Glutamatergic neuron (in vitro differentiated cells): ENCODE measurements around the gene ABCC11. TPM values are rescaled to one million over a fixed set of nuclear protein-coding genes. Genes with fewer than 3 reads are reported as not detected.

ENCODE experiments used
- DNase-seq: peaks from one replicate; pipeline ENCODE4 v3.0.0; 2022
- H3K27ac Mint-ChIP-seq: one replicate; pipeline ENCODE4 v1.8.0; 2020; ENCODE audit warnings: mild to moderate bottlenecking, mixed read lengths, inconsistent platforms; ENCODE audit not compliant: unreplicated experiment
- H3K27me3 Mint-ChIP-seq: one replicate; pipeline ENCODE4 v1.8.0; 2020; ENCODE audit warnings: mild to moderate bottlenecking, moderate library complexity, mixed read lengths, inconsistent platforms; ENCODE audit not compliant: unreplicated experiment
- H3K36me3 Mint-ChIP-seq: one replicate; pipeline ENCODE4 v1.8.0; 2020; ENCODE audit warnings: mild to moderate bottlenecking, mixed read lengths, inconsistent platforms; ENCODE audit not compliant: unreplicated experiment
- H3K4me1 Mint-ChIP-seq: one replicate; pipeline ENCODE4 v1.8.0; 2020; ENCODE audit warnings: mild to moderate bottlenecking, low read depth, mixed read lengths, inconsistent platforms; ENCODE audit not compliant: unreplicated experiment
- H3K4me3 Mint-ChIP-seq: one replicate; pipeline ENCODE4 v1.8.0; 2020; ENCODE audit warnings: mild to moderate bottlenecking, mixed read lengths, inconsistent platforms; ENCODE audit not compliant: unreplicated experiment
- H3K9me3 Mint-ChIP-seq: one replicate; pipeline ENCODE4 v1.8.0; 2020; ENCODE audit warnings: mild to moderate bottlenecking, moderate library complexity, mixed read lengths, inconsistent platforms; ENCODE audit not compliant: unreplicated experiment
- CTCF ChIP-seq: fragments of 200-600 bp; sonication (generic); IDR thresholded peaks from one replicate; pipeline ENCODE4 v1.5.0; 2021; ENCODE audit not compliant: partially characterized antibody, unreplicated experiment
- total RNA-seq: library from RNA; stranded (reverse); fragmentation: NEBNext Ultra II Directional; extraction: Animal tissue kit (Norgen Biotek cat#: 25700); gene quantifications from one replicate; pipeline ENCODE4 v1.2.1, GENCODE V29; 2021; ENCODE audit not compliant: unreplicated experiment

ABCC11 gene
- total RNA-seq, 1 donor from 2014 or later = not detected

GRCh38 chr16:48164907-48165715 is 82.2 kb downstream of the ABCC11 start:
- Mint-ChIP-seq H3K4me3 (peak overlapping the region; percentile 63), H3K9me3 (peaks cover 7% of the 10 kb centered on the region), H3K4me1 (peaks cover 23% of the 10 kb centered on the region), H3K36me3 (no peaks in the 10 kb centered on the region), H3K27me3 (peaks cover 5% of the 10 kb centered on the region), H3K27ac (peak overlapping the region; percentile 87)
- peak; percentile 82 for DNase-seq
- TF ChIP-seq CTCF = peak; percentile 83

GRCh38 chr16:48162839-48163410 is 84.4 kb downstream of the ABCC11 start:
- Mint-ChIP-seq H3K4me1 (peaks cover 23% of the 10 kb centered on the region), H3K27me3 (peaks cover 7% of the 10 kb centered on the region), H3K27ac (no peak overlapping the region), H3K4me3 (no peak overlapping the region), H3K36me3 (no peaks in the 10 kb centered on the region), H3K9me3 (peaks cover 7% of the 10 kb centered on the region)
- no peak for TF ChIP-seq CTCF
- no peak for DNase-seq

- Mint-ChIP-seq H3K36me3 (no peaks in the 10 kb centered on the region), H3K4me1 (peaks cover 23% of the 10 kb centered on the region), H3K9me3 (peaks cover 7% of the 10 kb centered on the region), H3K4me3 (no peak overlapping the region), H3K27me3 (peaks cover 10% of the 10 kb centered on the region), H3K27ac (no peak overlapping the region)
- no peak for DNase-seq
- TF ChIP-seq CTCF = no peak
Observed at GRCh38 chr16:48161906-48162305, 85.4 kb downstream of the ABCC11 start.

- H3K36me3 Mint-ChIP-seq = no peaks in the 10 kb centered on the region
- peaks cover 4% of the 10 kb centered on the region for H3K9me3 Mint-ChIP-seq
- H3K4me3 Mint-ChIP-seq = no peak overlapping the region
- no peak for TF ChIP-seq CTCF
- H3K4me1 Mint-ChIP-seq = peaks cover 19% of the 10 kb centered on the region
- no peak overlapping the region for H3K27ac Mint-ChIP-seq
- H3K27me3 Mint-ChIP-seq = peaks cover 8% of the 10 kb centered on the region
- DNase-seq = no peak
Observed at GRCh38 chr16:48160575-48160974, 86.8 kb downstream of the ABCC11 start.

GRCh38 chr16:48158296-48158695 is 89.0 kb downstream of the ABCC11 start:
- DNase-seq = no peak
- H3K4me3 Mint-ChIP-seq = no peak overlapping the region
- H3K27ac Mint-ChIP-seq = no peak overlapping the region
- no peaks in the 10 kb centered on the region for H3K36me3 Mint-ChIP-seq
- no peak for TF ChIP-seq CTCF
- peaks cover 4% of the 10 kb centered on the region for H3K27me3 Mint-ChIP-seq
- H3K9me3 Mint-ChIP-seq = peaks cover 2% of the 10 kb centered on the region
- peaks cover 11% of the 10 kb centered on the region for H3K4me1 Mint-ChIP-seq
